Fibroblast of peridontal ligament (primary cell): ENCODE data around the gene FPR1.

Source experiments
- DNase-seq: peaks from one replicate; pipeline ENCODE4 v3.0.0-alpha.2; 2010; ENCODE audit errors: extremely low read depth

FPR1 gene

GRCh38 chr19:51751655-51752054 lies at the start of gene FPR1:
TSS of gene FPR1 (minus strand) at chr19:51751878. CDS start at chr19:51746994, 4,884 bp downstream.
- peak; percentile 20 for DNase-seq

GRCh38 chr19:51800473-51801244 lies 49.0 kb upstream of the FPR1 start:
- no peak for DNase-seq

- DNase-seq, result no peak
Observed at GRCh38 chr19:51799774-51800472, 48.2 kb upstream of the FPR1 start.

- peak; percentile 89 for DNase-seq
Observed at GRCh38 chr19:51799034-51799773, 47.5 kb upstream of the FPR1 start.

GRCh38 chr19:51798062-51798461 lies 46.4 kb upstream of the FPR1 start:
- DNase-seq, result no peak

- DNase-seq, result no peak
Observed at GRCh38 chr19:51797480-51797879, 45.8 kb upstream of the FPR1 start.

GRCh38 chr19:51796195-51796679 lies 44.6 kb upstream of the FPR1 start:
- DNase-seq, result no peak

- no peak for DNase-seq
Observed at GRCh38 chr19:51794885-51795490, 43.3 kb upstream of the FPR1 start, which contains the start of gene FPR3. TSS of gene FPR3 (plus strand) at chr19:51795157. CDS start at chr19:51823749, 28,592 bp downstream.

- DNase-seq, result no peak
Observed at GRCh38 chr19:51793994-51794393, 42.3 kb upstream of the FPR1 start.

GRCh38 chr19:51792932-51793331 lies 41.3 kb upstream of the FPR1 start:
- no peak for DNase-seq

GRCh38 chr19:51789061-51789795 lies 37.5 kb upstream of the FPR1 start:
- DNase-seq, result no peak

GRCh38 chr19:51788029-51788428 lies 36.4 kb upstream of the FPR1 start:
- DNase-seq, result no peak

GRCh38 chr19:51786646-51787494 lies 35.2 kb upstream of the FPR1 start:
- no peak for DNase-seq

- peak; percentile 44 for DNase-seq
Observed at GRCh38 chr19:51784922-51785690, 33.4 kb upstream of the FPR1 start.

- no peak for DNase-seq
Observed at GRCh38 chr19:51784109-51784785, 32.6 kb upstream of the FPR1 start.

- peak; percentile 7 for DNase-seq
Observed at GRCh38 chr19:51783372-51783771, 31.7 kb upstream of the FPR1 start.

- no peak for DNase-seq
Observed at GRCh38 chr19:51781999-51782398, 30.3 kb upstream of the FPR1 start.

- DNase-seq, result no peak
Observed at GRCh38 chr19:51780270-51780669, 28.6 kb upstream of the FPR1 start.

- DNase-seq, result no peak
Observed at GRCh38 chr19:51779703-51780102, 28.0 kb upstream of the FPR1 start.
